ENCODE results near the gene ZDHHC7.
"Not testable (repeated sequence)": the region's sequence is repeated elsewhere in the genome, so short reads cannot be mapped to it uniquely, and the experiment has no call there.

ZDHHC7 gene

GRCh38 chr16:84959784-84960417 lies 51.4 kb downstream of the ZDHHC7 start:
- no peak for FAIRE-seq

- FAIRE-seq, result no peak
These were observed 52.2 kb downstream of the ZDHHC7 start for GRCh38 chr16:84959045-84959576.

- FAIRE-seq, result no peak
These were observed 53.5 kb downstream of the ZDHHC7 start for GRCh38 chr16:84957792-84958191.

GRCh38 chr16:84957192-84957591 lies 54.1 kb downstream of the ZDHHC7 start:
- FAIRE-seq, result no peak

GRCh38 chr16:84955427-84955826 lies 55.9 kb downstream of the ZDHHC7 start:
- FAIRE-seq, result no peak

- FAIRE-seq, result no peak
These were observed 58.1 kb downstream of the ZDHHC7 start for GRCh38 chr16:84953190-84953746.

- FAIRE-seq, result no peak
These were observed 58.8 kb downstream of the ZDHHC7 start for GRCh38 chr16:84952335-84953189.

GRCh38 chr16:84950906-84951305 lies 60.4 kb downstream of the ZDHHC7 start:
- no peak for FAIRE-seq

GRCh38 chr16:84949772-84950436 lies 61.4 kb downstream of the ZDHHC7 start:
- no peak for FAIRE-seq

- no peak for FAIRE-seq
These were observed 62.3 kb downstream of the ZDHHC7 start for GRCh38 chr16:84948851-84949610.

GRCh38 chr16:84947996-84948850 lies 63.1 kb downstream of the ZDHHC7 start:
- no peak for FAIRE-seq

- no peak for FAIRE-seq
These were observed 64.3 kb downstream of the ZDHHC7 start for GRCh38 chr16:84947022-84947421.

GRCh38 chr16:84943620-84944019 lies 67.7 kb downstream of the ZDHHC7 start:
- FAIRE-seq, result no peak

- no peak for FAIRE-seq
These were observed 68.5 kb downstream of the ZDHHC7 start for GRCh38 chr16:84942786-84943185.

- no peak for FAIRE-seq
These were observed 69.4 kb downstream of the ZDHHC7 start for GRCh38 chr16:84941921-84942320.

GRCh38 chr16:84940670-84941551 lies 70.4 kb downstream of the ZDHHC7 start:
- FAIRE-seq, result no peak

- not testable (repeated sequence) for FAIRE-seq
These were observed 72.7 kb downstream of the ZDHHC7 start for GRCh38 chr16:84938616-84939015.

GRCh38 chr16:84937196-84938005 lies 73.9 kb downstream of the ZDHHC7 start:
- FAIRE-seq, result no peak
